PC-3 (cell line): ENCODE data around the gene JHY.

Experiments
- CTCF ChIP-seq: fragments of 300-600 bp; sonication (generic); conservative IDR thresholded peaks from 2 replicates; pipeline ENCODE4 v1.5.1; 2017; ENCODE audit warnings: antibody characterized with exemption, low read depth, mild to moderate bottlenecking, low read length
- EZH2 ChIP-seq: fragments of 300-600 bp; sonication (generic); IDR thresholded peaks from one replicate; pipeline ENCODE4 v1.6.1; 2017; ENCODE audit warnings: antibody characterized with exemption, mild to moderate bottlenecking, low read length; ENCODE audit not compliant: unreplicated experiment
- EZH2phosphoT487 ChIP-seq: fragments of 300-600 bp; sonication (generic); IDR thresholded peaks from 2 replicates; pipeline ENCODE4 v1.6.1; 2018; ENCODE audit warnings: mild to moderate bottlenecking, antibody characterized with exemption, low read length, borderline replicate concordance

GRCh38 chr11:122877732-122878131 lies 4.8 kb upstream of the JHY start:
- TF ChIP-seq CTCF, result no peak
- no peak for TF ChIP-seq EZH2
- no peak for TF ChIP-seq EZH2phosphoT487
